Nephron progenitor cell (in vitro differentiated cells): ENCODE measurements around the gene ERN2.

ENCODE experiments used
- DNase-seq: peaks from one replicate; pipeline ENCODE4 v3.0.0; 2021
- H3K27ac Mint-ChIP-seq: 2 replicates; pipeline ENCODE4 v1.8.0; 2021; ENCODE audit warnings: mild to moderate bottlenecking, moderate library complexity, mixed read lengths
- H3K27me3 Mint-ChIP-seq: 2 replicates; pipeline ENCODE4 v1.8.0; 2021; ENCODE audit warnings: mild to moderate bottlenecking, low read depth, mixed read lengths; ENCODE audit not compliant: poor library complexity
- H3K36me3 Mint-ChIP-seq: 2 replicates; pipeline ENCODE4 v1.8.0; 2021; ENCODE audit warnings: low read depth, mixed read lengths
- H3K4me1 Mint-ChIP-seq: 2 replicates; pipeline ENCODE4 v1.8.0; 2021; ENCODE audit warnings: mixed read lengths
- H3K4me3 Mint-ChIP-seq: 2 replicates; pipeline ENCODE4 v1.8.0; 2021; ENCODE audit warnings: mild to moderate bottlenecking, moderate library complexity, mixed read lengths
- H3K9me3 Mint-ChIP-seq: 2 replicates; pipeline ENCODE4 v1.8.0; 2021; ENCODE audit warnings: mild to moderate bottlenecking, moderate library complexity, mixed read lengths
- TF ChIP-seq, protein P1 (sequence below): fragments of 200-600 bp; sonication (generic); IDR thresholded peaks from 2 replicates; pipeline ENCODE4 v1.5.0; 2021; ENCODE audit warnings: antibody characterized with exemption

The ERN2 gene

DNA sequence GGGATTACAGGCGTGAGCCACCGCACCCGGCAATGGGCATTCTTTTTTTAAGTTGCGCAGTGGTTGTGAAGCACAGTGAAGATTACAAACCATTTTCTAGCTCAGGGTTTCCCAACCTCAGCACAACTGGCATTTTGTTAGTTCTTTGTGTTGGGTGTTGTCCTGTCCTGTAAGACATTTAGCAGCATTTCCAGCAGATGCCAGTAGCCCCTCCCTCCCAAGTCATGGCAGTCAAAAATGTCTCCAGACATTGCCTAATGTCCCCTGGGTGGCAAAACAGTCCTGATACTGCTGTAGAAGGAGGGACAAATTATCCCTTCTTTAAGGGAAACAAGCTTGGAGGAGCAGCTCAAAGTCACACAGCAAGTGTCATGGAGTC, 18.8 kb downstream of the ERN2 start:
- H3K9me3 Mint-ChIP-seq: no peaks in the 10 kb centered on the region
- no peak for DNase-seq
- H3K4me1 Mint-ChIP-seq: peaks cover 17% of the 10 kb centered on the region
- H3K27me3 Mint-ChIP-seq: no peaks in the 10 kb centered on the region
- TF ChIP-seq, protein P1, sequence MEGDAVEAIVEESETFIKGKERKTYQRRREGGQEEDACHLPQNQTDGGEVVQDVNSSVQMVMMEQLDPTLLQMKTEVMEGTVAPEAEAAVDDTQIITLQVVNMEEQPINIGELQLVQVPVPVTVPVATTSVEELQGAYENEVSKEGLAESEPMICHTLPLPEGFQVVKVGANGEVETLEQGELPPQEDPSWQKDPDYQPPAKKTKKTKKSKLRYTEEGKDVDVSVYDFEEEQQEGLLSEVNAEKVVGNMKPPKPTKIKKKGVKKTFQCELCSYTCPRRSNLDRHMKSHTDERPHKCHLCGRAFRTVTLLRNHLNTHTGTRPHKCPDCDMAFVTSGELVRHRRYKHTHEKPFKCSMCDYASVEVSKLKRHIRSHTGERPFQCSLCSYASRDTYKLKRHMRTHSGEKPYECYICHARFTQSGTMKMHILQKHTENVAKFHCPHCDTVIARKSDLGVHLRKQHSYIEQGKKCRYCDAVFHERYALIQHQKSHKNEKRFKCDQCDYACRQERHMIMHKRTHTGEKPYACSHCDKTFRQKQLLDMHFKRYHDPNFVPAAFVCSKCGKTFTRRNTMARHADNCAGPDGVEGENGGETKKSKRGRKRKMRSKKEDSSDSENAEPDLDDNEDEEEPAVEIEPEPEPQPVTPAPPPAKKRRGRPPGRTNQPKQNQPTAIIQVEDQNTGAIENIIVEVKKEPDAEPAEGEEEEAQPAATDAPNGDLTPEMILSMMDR: no peak
- H3K4me3 Mint-ChIP-seq: peak overlapping the region; percentile 81
- H3K36me3 Mint-ChIP-seq: peaks cover 8% of the 10 kb centered on the region
- H3K27ac Mint-ChIP-seq: no peak overlapping the region

DNA sequence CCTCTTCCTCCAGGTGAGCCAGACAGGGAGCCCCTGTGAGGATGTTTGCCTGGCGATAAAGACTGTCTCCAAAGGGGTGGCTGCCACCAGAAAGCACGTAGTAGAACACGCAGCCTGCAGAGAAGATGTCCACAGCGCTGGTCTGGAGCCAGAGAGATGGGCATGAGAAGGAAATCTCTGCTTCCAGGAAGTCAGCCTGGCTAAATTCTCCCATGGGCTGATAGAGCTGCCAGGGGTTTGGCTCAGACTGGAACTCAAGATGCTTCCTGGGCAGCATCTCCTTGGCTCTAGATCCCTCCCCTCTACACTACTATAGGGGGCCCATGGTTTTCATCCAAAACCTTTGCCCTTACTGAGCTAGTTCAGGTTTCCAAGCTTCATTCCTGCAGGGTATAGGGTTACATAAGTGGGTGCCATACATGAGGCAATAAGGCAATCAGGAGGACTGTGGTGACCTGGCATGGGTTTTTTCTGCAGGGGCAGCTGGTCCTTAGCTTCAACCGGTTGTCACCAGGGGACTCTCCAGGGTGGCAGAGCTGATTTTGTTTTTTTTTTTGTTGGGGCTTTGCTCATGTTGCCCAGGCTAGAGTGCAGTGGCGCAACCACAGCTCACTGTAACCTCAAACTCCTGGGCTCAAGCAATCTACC, 20.7 kb downstream of the ERN2 start:
- Mint-ChIP-seq H3K36me3 (peaks cover 24% of the 10 kb centered on the region), H3K4me3 (no peak overlapping the region), H3K27me3 (no peaks in the 10 kb centered on the region), H3K27ac (no peak overlapping the region), H3K4me1 (peaks cover 17% of the 10 kb centered on the region), H3K9me3 (no peaks in the 10 kb centered on the region)
- no peak for DNase-seq
- TF ChIP-seq, protein P1: no peak

DNA sequence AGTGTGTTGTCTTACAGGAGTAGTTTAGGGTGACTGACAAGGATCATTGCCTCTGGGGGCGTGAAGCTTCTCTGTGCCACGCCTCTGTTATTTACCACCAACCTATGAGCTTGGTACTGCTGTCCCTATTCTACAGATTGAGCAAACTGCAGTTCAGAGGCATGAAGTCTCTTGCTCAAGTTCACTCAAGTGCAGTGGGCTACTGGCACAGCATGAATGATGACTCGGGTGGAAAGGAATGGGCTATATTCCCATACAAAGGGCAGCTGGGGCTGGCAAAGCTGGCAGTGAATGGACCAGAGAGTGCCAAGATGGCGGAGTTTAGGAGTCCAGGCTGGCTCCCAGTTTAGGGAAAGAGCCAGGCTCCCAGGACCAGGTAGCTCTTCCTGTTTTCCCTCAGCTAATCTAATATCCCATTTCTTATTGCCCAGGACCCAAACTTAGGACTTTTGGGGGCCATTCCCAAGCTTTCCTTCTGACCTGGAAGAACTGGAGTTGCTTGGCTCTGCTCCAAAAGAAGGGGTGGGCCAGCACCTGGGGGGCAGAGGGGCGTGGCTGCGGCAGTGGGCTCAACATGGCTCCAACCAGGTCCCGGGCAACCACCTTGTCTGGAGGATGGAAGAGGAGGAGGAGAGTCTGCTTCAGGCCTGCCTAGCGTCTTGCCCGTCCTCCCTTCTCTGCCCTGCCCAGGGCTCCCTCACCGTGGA, 21.4 kb downstream of the ERN2 start:
- TF ChIP-seq, protein P1: no peak
- H3K9me3 Mint-ChIP-seq: no peaks in the 10 kb centered on the region
- no peaks in the 10 kb centered on the region for H3K27me3 Mint-ChIP-seq
- H3K27ac Mint-ChIP-seq: no peak overlapping the region
- H3K4me1 Mint-ChIP-seq: peaks cover 17% of the 10 kb centered on the region
- peaks cover 31% of the 10 kb centered on the region for H3K36me3 Mint-ChIP-seq
- no peak for DNase-seq
- H3K4me3 Mint-ChIP-seq: no peak overlapping the region

DNA sequence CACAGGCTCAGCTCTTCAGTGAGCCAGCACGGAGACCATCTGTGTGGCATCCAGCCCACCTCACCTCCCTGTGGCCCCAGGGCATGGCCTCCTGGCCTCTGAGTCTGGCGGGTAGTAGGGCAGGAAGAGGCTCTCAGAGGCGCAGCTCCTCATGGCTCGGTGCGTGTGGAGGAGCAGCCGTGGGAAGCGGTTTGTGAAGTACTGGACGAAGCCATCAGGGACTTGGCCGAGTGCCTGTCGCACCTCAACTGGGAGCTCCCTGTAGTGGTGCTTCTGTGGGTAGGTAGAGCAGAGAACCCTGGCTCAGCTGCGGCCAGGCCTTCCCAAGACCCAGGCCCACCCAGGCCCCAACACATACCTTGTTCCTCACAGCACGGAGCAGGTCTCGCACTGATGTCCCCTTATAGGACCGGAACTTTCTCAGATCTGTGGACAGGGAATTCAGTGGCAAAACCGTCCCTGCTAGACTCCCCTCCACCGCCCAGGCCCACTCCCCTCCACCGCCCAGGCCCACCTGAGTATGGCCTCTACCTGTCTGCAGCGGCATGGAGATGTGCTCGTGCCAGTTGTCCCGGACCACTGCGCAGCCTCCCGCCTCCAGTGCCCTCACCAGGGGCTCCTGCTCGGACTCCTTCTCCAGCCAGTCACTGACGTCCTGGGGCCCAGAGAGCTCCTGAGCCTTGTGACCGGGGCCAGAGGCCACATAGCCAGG, 22.1 kb downstream of the ERN2 start:
- TF ChIP-seq, protein P1: no peak
- DNase-seq: no peak
- Mint-ChIP-seq H3K4me3 (no peak overlapping the region), H3K9me3 (no peaks in the 10 kb centered on the region), H3K27ac (no peak overlapping the region), H3K27me3 (no peaks in the 10 kb centered on the region), H3K4me1 (peaks cover 13% of the 10 kb centered on the region), H3K36me3 (peaks cover 36% of the 10 kb centered on the region)

DNA sequence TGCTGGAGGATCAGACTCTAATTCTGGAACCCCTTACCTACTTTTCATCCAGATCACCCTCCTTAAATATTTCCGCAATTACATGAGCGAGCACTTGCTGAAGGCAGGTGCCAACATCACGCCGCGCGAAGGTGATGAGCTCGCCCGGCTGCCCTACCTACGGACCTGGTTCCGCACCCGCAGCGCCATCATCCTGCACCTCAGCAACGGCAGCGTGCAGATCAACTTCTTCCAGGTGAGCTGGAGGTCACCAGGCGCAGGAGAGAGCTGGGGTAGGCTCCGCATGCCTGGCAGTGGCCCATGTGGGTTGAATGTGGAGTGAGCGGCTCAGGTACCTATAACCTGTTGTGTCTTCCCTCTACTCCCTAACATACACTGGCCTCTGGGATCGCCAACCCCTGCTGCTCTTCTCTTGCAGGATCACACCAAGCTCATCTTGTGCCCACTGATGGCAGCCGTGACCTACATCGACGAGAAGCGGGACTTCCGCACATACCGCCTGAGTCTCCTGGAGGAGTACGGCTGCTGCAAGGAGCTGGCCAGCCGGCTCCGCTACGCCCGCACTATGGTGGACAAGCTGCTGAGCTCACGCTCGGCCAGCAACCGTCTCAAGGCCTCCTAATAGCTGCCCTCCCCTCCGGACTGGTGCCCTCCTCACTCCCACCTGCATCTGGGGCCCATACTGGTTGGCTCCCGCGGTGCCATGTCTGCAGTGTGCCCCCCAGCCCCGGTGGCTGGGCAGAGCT, 23.4 kb downstream of the ERN2 start:
- Mint-ChIP-seq H3K4me3 (no peak overlapping the region), H3K27ac (no peak overlapping the region), H3K36me3 (peaks cover 44% of the 10 kb centered on the region), H3K9me3 (no peaks in the 10 kb centered on the region), H3K4me1 (peaks cover 9% of the 10 kb centered on the region), H3K27me3 (no peaks in the 10 kb centered on the region)
- no peak for DNase-seq
- TF ChIP-seq, protein P1: no peak
